G401 (cell line): ENCODE results near the gene LAMC2. TPM values are rescaled to one million over a fixed set of nuclear protein-coding genes. Genes with fewer than 3 reads are reported as not detected.
"Not testable (repeated sequence)": the region's sequence is repeated elsewhere in the genome, so short reads cannot be mapped to it uniquely, and the experiment has no call there.

ENCODE experiments used
- DNase-seq: peaks from one replicate; pipeline ENCODE4 v3.0.0-alpha.2; 2015; ENCODE audit warnings: low spot score
- in situ Hi-C: cut with HindIII; loops from 2 replicates; pipeline ENCODE4 v1.10.0; 2016; ENCODE audit warnings: low sequenced_read_pairs, mixed read lengths
- total RNA-seq: library from RNA; depleted of rRNA; stranded (reverse); fragments of >200 nt; shearing (Covaris generic); gene quantifications from 2 replicates; pipeline ENCODE4 v1.2.3, GENCODE V29; 2014; rRNA removed

Gene LAMC2
- total RNA-seq = 0.61 and 0.68 TPM in 2 replicates

- in situ Hi-C loops = no loop called here
- peak; percentile 62 for DNase-seq
Measured at GRCh38 chr1:183185941-183186490, at the start of gene LAMC2. Gene LAMC2, plus strand, starts transcription at chr1:183186264. Its CDS starts 89 bp downstream, at chr1:183186353.

GRCh38 chr1:183137782-183138181 lies 48.3 kb upstream of the LAMC2 start:
- in situ Hi-C loops = no loop called here
- DNase-seq = no peak

- DNase-seq = no peak
- in situ Hi-C loops = no loop called here
Measured at GRCh38 chr1:183138301-183138700, 47.8 kb upstream of the LAMC2 start.

GRCh38 chr1:183139281-183139942 lies 46.7 kb upstream of the LAMC2 start:
- no peak for DNase-seq
- in situ Hi-C loops = no loop called here

GRCh38 chr1:183140633-183141032 lies 45.4 kb upstream of the LAMC2 start:
- no peak for DNase-seq
- in situ Hi-C loops = no loop called here

GRCh38 chr1:183142171-183142570 lies 43.9 kb upstream of the LAMC2 start:
- in situ Hi-C loops = no loop called here
- DNase-seq = no peak

GRCh38 chr1:183143576-183144315 lies 42.3 kb upstream of the LAMC2 start:
- in situ Hi-C loops = no loop called here

GRCh38 chr1:183144752-183145151 lies 41.3 kb upstream of the LAMC2 start:
- in situ Hi-C loops = no loop called here
- DNase-seq = no peak

More at GRCh38 chr1:183143576-183144315, 42.3 kb upstream of the LAMC2 start:
- no peak for DNase-seq

- in situ Hi-C loops = no loop called here
- DNase-seq = no peak
Measured at GRCh38 chr1:183147735-183148134, 38.3 kb upstream of the LAMC2 start.

GRCh38 chr1:183148599-183148998 lies 37.5 kb upstream of the LAMC2 start:
- DNase-seq = no peak
- in situ Hi-C loops = no loop called here

GRCh38 chr1:183149273-183149672 lies 36.8 kb upstream of the LAMC2 start:
- in situ Hi-C loops = no loop called here
- DNase-seq = no peak

GRCh38 chr1:183150032-183150431 lies 36.0 kb upstream of the LAMC2 start:
- in situ Hi-C loops, DNase-seq: not testable (repeated sequence)

GRCh38 chr1:183150445-183150844 lies 35.6 kb upstream of the LAMC2 start:
- no peak for DNase-seq
- in situ Hi-C loops = no loop called here

GRCh38 chr1:183152180-183152579 lies 33.9 kb upstream of the LAMC2 start:
- in situ Hi-C loops = no loop called here
- DNase-seq = no peak

- DNase-seq = no peak
- in situ Hi-C loops = no loop called here
Measured at GRCh38 chr1:183155939-183156338, 30.1 kb upstream of the LAMC2 start.

GRCh38 chr1:183159960-183160359 lies 26.1 kb upstream of the LAMC2 start:
- DNase-seq = no peak
- in situ Hi-C loops = no loop called here

GRCh38 chr1:183161391-183161790 lies 24.7 kb upstream of the LAMC2 start:
- in situ Hi-C loops = no loop called here
- no peak for DNase-seq

GRCh38 chr1:183163316-183163715 lies 22.7 kb upstream of the LAMC2 start:
- in situ Hi-C loops = no loop called here
- no peak for DNase-seq

- no peak for DNase-seq
- in situ Hi-C loops = no loop called here
Measured at GRCh38 chr1:183164340-183164739, 21.7 kb upstream of the LAMC2 start.

GRCh38 chr1:183164963-183165362 lies 21.1 kb upstream of the LAMC2 start:
- DNase-seq = no peak
- in situ Hi-C loops = no loop called here
